PC-3 (cell line): Measurements from ENCODE around the gene RAD23A. TPM values are rescaled to one million over a fixed set of nuclear protein-coding genes. Genes with fewer than 3 reads are reported as not detected.

Experiments
- ATAC-seq: fragments of 200-7000 bp; cut with Tn5 transposase; 2 replicates; pipeline ENCODE4 v1.9.1; 2020; ENCODE audit warnings: mild to moderate bottlenecking, moderate library complexity
- BruUV-seq: library from RNA; stranded (reverse); fragments of 400-500 nt; replicated peaks from 2 replicates; lab custom pipeline; 2021; lab: Mats Ljungman, UMichigan
- CTCF ChIA-PET: fragments of 300-600 bp; sonication (Branson Sonifier 250); formaldehyde crosslinking; loops from one replicate; lab custom pipeline; 2022; ENCODE audit warnings: antibody characterized with exemption; lab: Charles Lee
- POLR2A ChIA-PET: fragments of 300-600 bp; sonication (Branson Sonifier 250); formaldehyde crosslinking; loops from one replicate; lab custom pipeline; 2022; ENCODE audit warnings: antibody characterized with exemption; ENCODE audit not compliant: unreplicated experiment; lab: Charles Lee
- DNase-seq: peaks from one replicate; pipeline ENCODE4 v3.0.0-alpha.2; 2015
- H2AFZ ChIP-seq: fragments of 300-600 bp; sonication (generic); 2 replicates; pipeline ENCODE4 v1.6.0; 2016; ENCODE audit warnings: antibody characterized with exemption, low read length
- H3F3A ChIP-seq: fragments of 300-600 bp; sonication (generic); one replicate; pipeline ENCODE4 v1.6.0; 2017; ENCODE audit warnings: antibody characterized with exemption, low read length, control low read depth, mild to moderate bottlenecking; ENCODE audit not compliant: unreplicated experiment
- H3K27ac ChIP-seq: fragments of 300-600 bp; sonication (generic); 2 replicates; pipeline ENCODE4 v1.5.1; 2016; ENCODE audit warnings: mild to moderate bottlenecking, low read length
- H3K27me3 ChIP-seq: fragments of 300-600 bp; sonication (generic); 2 replicates; pipeline ENCODE4 v1.6.1; 2016; ENCODE audit warnings: low read length, mixed read lengths
- H3K36me3 ChIP-seq: fragments of 300-600 bp; sonication (generic); 2 replicates; pipeline ENCODE4 v1.6.1; 2016; ENCODE audit warnings: low read depth, mixed run types, low read length, mixed read lengths
- H3K4me1 ChIP-seq: fragments of 300-600 bp; sonication (generic); 2 replicates; pipeline ENCODE4 v1.5.1; 2016; ENCODE audit warnings: low read length; ENCODE audit not compliant: insufficient read depth
- H3K4me2 ChIP-seq: fragments of 300-600 bp; sonication (generic); 2 replicates; pipeline ENCODE4 v1.6.0; 2016; ENCODE audit warnings: low read length
- H3K4me3 ChIP-seq: fragments of 300-600 bp; sonication (generic); 2 replicates; pipeline ENCODE4 v1.5.1; 2016; ENCODE audit warnings: mild to moderate bottlenecking, low read length, mixed read lengths
- H3K79me2 ChIP-seq: fragments of 300-600 bp; sonication (generic); 2 replicates; pipeline ENCODE4 v1.6.1; 2017; ENCODE audit warnings: low read length, mixed read lengths
- H3K9ac ChIP-seq: fragments of 300-600 bp; sonication (generic); 2 replicates; pipeline ENCODE4 v1.6.0; 2016; ENCODE audit warnings: mild to moderate bottlenecking, low read length
- H3K9me2 ChIP-seq: fragments of 300-600 bp; sonication (generic); replicated peaks from 2 replicates; pipeline ENCODE4 v1.6.1; 2016; ENCODE audit warnings: mixed run types, low read length, mixed read lengths
- H3K9me3 ChIP-seq: fragments of 300-600 bp; sonication (generic); 2 replicates; pipeline ENCODE4 v1.6.1; 2016; ENCODE audit warnings: low read length, mixed read lengths
- H4K20me1 ChIP-seq: fragments of 300-600 bp; sonication (generic); 2 replicates; pipeline ENCODE4 v1.6.1; 2016; ENCODE audit warnings: low read length, mixed read lengths
- EZH2 ChIP-seq: fragments of 300-600 bp; sonication (generic); IDR thresholded peaks from one replicate; pipeline ENCODE4 v1.6.1; 2017; ENCODE audit warnings: antibody characterized with exemption, mild to moderate bottlenecking, low read length; ENCODE audit not compliant: unreplicated experiment
- EZH2phosphoT487 ChIP-seq: fragments of 300-600 bp; sonication (generic); IDR thresholded peaks from 2 replicates; pipeline ENCODE4 v1.6.1; 2018; ENCODE audit warnings: mild to moderate bottlenecking, antibody characterized with exemption, low read length, borderline replicate concordance
- intact Hi-C: fragments of 100-400 bp; cut with micrococcal nuclease; formaldehyde crosslinking; loops from 2 replicates; pipeline ENCODE4 v1.9.0; 2023
- total RNA-seq: library from RNA; depleted of rRNA; stranded (reverse); fragments of >200 nt; gene quantifications from 2 replicates; pipeline ENCODE4 v1.2.3, GENCODE V29; 2014
- TF ChIP-seq, protein P1 (sequence below): fragments of 300-600 bp; sonication (generic); conservative IDR thresholded peaks from 2 replicates; pipeline ENCODE4 v1.5.1; 2017; ENCODE audit warnings: antibody characterized with exemption, low read depth, mild to moderate bottlenecking, low read length

The RAD23A gene
- total RNA-seq, 1 experiment from 2014 or later = 418 TPM

DNA sequence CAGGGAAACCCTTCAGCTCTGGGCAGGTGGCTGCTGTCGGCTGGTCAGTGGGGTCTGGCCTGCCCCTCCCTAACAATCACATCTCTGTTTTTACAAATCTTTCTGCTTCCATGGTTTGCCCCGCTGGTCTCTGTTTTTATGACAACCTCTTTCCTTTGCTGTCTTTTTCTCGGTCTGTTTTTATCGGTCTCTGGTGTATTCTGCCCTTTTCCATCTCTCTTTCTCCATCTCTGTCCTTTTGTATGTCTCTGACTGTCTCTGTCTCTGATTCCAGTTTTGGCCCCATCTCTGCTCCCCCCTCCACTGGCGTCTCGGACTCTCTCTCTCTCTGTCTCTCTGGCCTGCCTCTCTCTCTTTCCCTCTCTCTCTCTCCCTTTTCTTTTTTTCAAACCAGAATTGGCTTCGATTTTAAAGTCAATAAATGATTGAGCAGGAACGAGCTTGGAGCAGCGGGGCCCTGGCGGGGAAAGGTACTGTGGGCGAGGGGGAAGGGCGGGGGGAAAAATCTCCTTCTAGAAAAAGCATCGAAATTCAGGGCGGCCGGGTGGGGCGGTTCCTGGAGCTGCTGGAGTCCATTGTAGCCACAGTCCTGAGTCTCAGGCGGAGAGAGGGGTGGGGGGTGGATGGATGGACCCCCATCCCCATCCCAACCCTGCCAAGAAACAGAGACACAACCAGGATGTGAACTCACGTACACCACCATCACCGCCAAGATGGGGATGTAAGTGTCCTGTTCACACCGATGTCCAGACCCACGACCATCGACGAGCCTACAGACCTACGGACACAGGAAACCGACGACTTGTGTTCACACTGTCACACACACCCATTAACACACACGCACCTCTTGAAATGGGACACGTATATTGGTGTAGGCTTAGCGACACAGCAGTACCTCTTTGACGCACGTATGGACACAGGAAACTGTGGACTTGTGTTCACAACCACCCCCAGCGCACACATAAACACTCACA is 52.6 kb downstream of the RAD23A start:
- Histone ChIP-seq H4K20me1 (no peaks in the 10 kb centered on the region), H3K79me2 (peaks cover 74% of the 10 kb centered on the region), H3K4me3 (no peak overlapping the region), H3K4me2 (peak overlapping the region; percentile 88), H3K27me3 (no peaks in the 10 kb centered on the region), H3K9ac (no peak overlapping the region), H3K27ac (no peak overlapping the region), H3K36me3 (peaks cover 4% of the 10 kb centered on the region; the same call in 1 of the 2 replicates), H3K9me3 (no peaks in the 10 kb centered on the region), H3F3A (no peaks in the 10 kb centered on the region), H2AFZ (no peak overlapping the region), H3K4me1 (peaks cover 14% of the 10 kb centered on the region), H3K9me2 (no peaks in the 10 kb centered on the region)
- TF ChIP-seq EZH2 (no peak), EZH2phosphoT487 (no peak)
- TF ChIP-seq, protein P1, sequence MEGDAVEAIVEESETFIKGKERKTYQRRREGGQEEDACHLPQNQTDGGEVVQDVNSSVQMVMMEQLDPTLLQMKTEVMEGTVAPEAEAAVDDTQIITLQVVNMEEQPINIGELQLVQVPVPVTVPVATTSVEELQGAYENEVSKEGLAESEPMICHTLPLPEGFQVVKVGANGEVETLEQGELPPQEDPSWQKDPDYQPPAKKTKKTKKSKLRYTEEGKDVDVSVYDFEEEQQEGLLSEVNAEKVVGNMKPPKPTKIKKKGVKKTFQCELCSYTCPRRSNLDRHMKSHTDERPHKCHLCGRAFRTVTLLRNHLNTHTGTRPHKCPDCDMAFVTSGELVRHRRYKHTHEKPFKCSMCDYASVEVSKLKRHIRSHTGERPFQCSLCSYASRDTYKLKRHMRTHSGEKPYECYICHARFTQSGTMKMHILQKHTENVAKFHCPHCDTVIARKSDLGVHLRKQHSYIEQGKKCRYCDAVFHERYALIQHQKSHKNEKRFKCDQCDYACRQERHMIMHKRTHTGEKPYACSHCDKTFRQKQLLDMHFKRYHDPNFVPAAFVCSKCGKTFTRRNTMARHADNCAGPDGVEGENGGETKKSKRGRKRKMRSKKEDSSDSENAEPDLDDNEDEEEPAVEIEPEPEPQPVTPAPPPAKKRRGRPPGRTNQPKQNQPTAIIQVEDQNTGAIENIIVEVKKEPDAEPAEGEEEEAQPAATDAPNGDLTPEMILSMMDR = no peak
- intact Hi-C loops = no loop called here
- CTCF ChIA-PET = no interaction called here
- DNase-seq (no peak), ATAC-seq (no peak)
- TSS peak; percentile 34 for BruUV-seq
- POLR2A ChIA-PET = no interaction called here

DNA sequence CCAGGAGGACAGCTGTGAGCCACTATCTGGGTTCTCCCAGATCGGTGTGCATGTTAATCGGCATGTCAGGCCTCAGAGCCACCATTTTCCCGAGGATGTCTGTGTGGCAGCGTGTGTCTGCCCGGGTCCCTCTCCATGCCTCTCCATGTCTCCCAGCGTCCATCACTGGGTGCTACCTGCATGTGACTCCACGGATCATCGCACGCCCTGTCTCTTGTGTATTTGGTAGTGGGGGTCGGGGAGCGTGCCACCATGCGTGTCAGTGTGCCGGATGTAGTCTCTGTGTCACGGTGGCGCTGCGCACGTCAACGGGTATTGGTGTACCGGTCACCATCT is 55.5 kb downstream of the RAD23A start:
- Histone ChIP-seq H3F3A (no peaks in the 10 kb centered on the region), H3K4me2 (no peak overlapping the region), H3K9me3 (no peaks in the 10 kb centered on the region), H3K27ac (no peak overlapping the region), H3K36me3 (peaks cover 4% of the 10 kb centered on the region; the same call in 1 of the 2 replicates), H3K9me2 (no peaks in the 10 kb centered on the region), H3K79me2 (peaks cover 94% of the 10 kb centered on the region), H3K4me3 (no peak overlapping the region), H4K20me1 (peaks cover 7% of the 10 kb centered on the region; the same call in 1 of the 2 replicates), H3K9ac (no peak overlapping the region), H3K4me1 (peaks cover 10% of the 10 kb centered on the region), H2AFZ (no peak overlapping the region), H3K27me3 (no peaks in the 10 kb centered on the region)
- intact Hi-C loops = loop anchor here (1.0 kb wide), 1 partner anchor 21 kb away; no protein-coding TSS in a partner anchor
- ATAC-seq (no peak), DNase-seq (no peak)
- ChIA-PET CTCF (no interaction called here), POLR2A (no interaction called here)
- no TSS peak for BruUV-seq
- no peak for TF ChIP-seq EZH2
- TF ChIP-seq, protein P1 = no peak
- TF ChIP-seq EZH2phosphoT487 = no peak
